HepG2 (cell line): ENCODE measurements around the gene NCOR2. TPM values are rescaled to one million over a fixed set of nuclear protein-coding genes. Genes with fewer than 3 reads are reported as not detected.
A peak's percentile ranks its signal among the peaks of the same experiment; 100 is the strongest.

Source experiments
- FIP1L1 ChIP-seq: fragments of 200-400 bp; formaldehyde crosslinking; IDR thresholded peaks from 2 replicates; pipeline ENCODE4 v1.6.1; 2018; ENCODE audit warnings: low read depth, mild to moderate bottlenecking, low read length, moderate library complexity, borderline replicate concordance; ENCODE audit not compliant: insufficient read depth
- FOXK1 ChIP-seq: sonication (generic); formaldehyde crosslinking; IDR thresholded peaks from 2 replicates; pipeline ENCODE4 v1.4.0; 2020; ENCODE audit warnings: low read depth, missing genetic modification reagents, borderline replicate concordance
- NFRKB ChIP-seq: fragments of 450-650 bp; IDR thresholded peaks from 2 replicates; pipeline ENCODE4 v1.6.1; 2017
- NFYB ChIP-seq: sonication (generic); formaldehyde crosslinking; IDR thresholded peaks from 2 replicates; pipeline ENCODE4 v1.4.0; 2020; ENCODE audit warnings: missing genetic modification reagents
- PCBP1 ChIP-seq: fragments of 200-400 bp; formaldehyde crosslinking; IDR thresholded peaks from 2 replicates; pipeline ENCODE4 v1.6.1; 2017; ENCODE audit warnings: mild to moderate bottlenecking, low read depth, low read length, borderline replicate concordance
- RFXAP ChIP-seq: sonication (generic); formaldehyde crosslinking; IDR thresholded peaks from 2 replicates; pipeline ENCODE4 v1.4.0; 2020; ENCODE audit warnings: missing genetic modification reagents, borderline replicate concordance
- SMYD3 ChIP-seq: sonication (generic); formaldehyde crosslinking; IDR thresholded peaks from 2 replicates; pipeline ENCODE4 v1.8.1; 2023; ENCODE audit warnings: mild to moderate bottlenecking, missing genetic modification reagents
- ZBTB49 ChIP-seq: sonication (generic); formaldehyde crosslinking; IDR thresholded peaks from 2 replicates; pipeline ENCODE4 v1.4.0; 2020; ENCODE audit warnings: missing genetic modification reagents, borderline replicate concordance
- ZKSCAN8 ChIP-seq: IDR thresholded peaks from 2 replicates; pipeline ENCODE4 v1.6.1; 2016; ENCODE audit warnings: borderline replicate concordance, missing genetic modification reagents, missing compliant biosample characterization
- ZNF430 ChIP-seq: sonication (generic); formaldehyde crosslinking; IDR thresholded peaks from 2 replicates; pipeline ENCODE4 v1.9.0; 2021; ENCODE audit warnings: mild to moderate bottlenecking, missing genetic modification reagents
- ZNF615 ChIP-seq: sonication (generic); formaldehyde crosslinking; IDR thresholded peaks from 2 replicates; pipeline ENCODE4 v1.5.0; 2020; ENCODE audit warnings: mild to moderate bottlenecking, missing genetic modification reagents, borderline replicate concordance
- ZNF629 ChIP-seq: sonication (generic); formaldehyde crosslinking; conservative IDR thresholded peaks from 2 replicates; pipeline ENCODE4 v1.5.0; 2020; ENCODE audit warnings: missing genetic modification reagents
- ZNF713 ChIP-seq: sonication (generic); formaldehyde crosslinking; IDR thresholded peaks from 2 replicates; pipeline ENCODE4 v1.4.0; 2020; ENCODE audit warnings: mild to moderate bottlenecking, missing genetic modification reagents
- ZZZ3 ChIP-seq: sonication (generic); formaldehyde crosslinking; IDR thresholded peaks from 2 replicates; pipeline ENCODE4 v1.4.0; 2020; ENCODE audit warnings: missing genetic modification reagents, mild to moderate bottlenecking, borderline replicate concordance
- polyA plus RNA-seq, 8 experiments: library from polyadenylated mRNA; depleted of rRNA in 3 of 8; stranded (reverse) in 7 of 8; unstranded in 1 of 8; fragments of >200 nt; fragmentation: Illumina TruSeq in 4 of 8; extraction: Trizol in 4 of 8; gene quantifications; 2 replicates each; pipeline versions ENCODE4 v1.2.1 to v1.2.3, GENCODE V29; 2011 to 2016; ENCODE audit warnings: low read depth in 4 of 8, missing spikeins in 1 of 8, mixed read lengths in 1 of 8; ENCODE audit not compliant: insufficient read depth in 1 of 8
- total RNA-seq, 5 experiments: library from RNA; depleted of rRNA; stranded (reverse); fragments of >200 nt; fragmentation: Illumina TruSeq; extraction: Trizol; gene quantifications; 2 replicates each; pipeline ENCODE4 v1.2.3, GENCODE V29; 2016; ENCODE audit warnings: low read depth in 1 of 5
- TF ChIP-seq, protein P1 (sequence below): sonication (generic); formaldehyde crosslinking; IDR thresholded peaks from 2 replicates; pipeline ENCODE4 v1.4.0; 2020; ENCODE audit warnings: missing genetic modification reagents
- TF ChIP-seq, protein P2 (sequence below): IDR thresholded peaks from 2 replicates; pipeline ENCODE4 v1.6.1; 2016

The NCOR2 gene
- total and polyA plus RNA-seq, 2 of the 13 experiments (the other 11 are each of a cell fraction or from before 2014, with no cell fraction given): 4.5 to 5.7 TPM

GRCh38 chr12:124518051-124518932, 49.1 kb downstream of the NCOR2 start (continued):
- TF ChIP-seq, protein P1, sequence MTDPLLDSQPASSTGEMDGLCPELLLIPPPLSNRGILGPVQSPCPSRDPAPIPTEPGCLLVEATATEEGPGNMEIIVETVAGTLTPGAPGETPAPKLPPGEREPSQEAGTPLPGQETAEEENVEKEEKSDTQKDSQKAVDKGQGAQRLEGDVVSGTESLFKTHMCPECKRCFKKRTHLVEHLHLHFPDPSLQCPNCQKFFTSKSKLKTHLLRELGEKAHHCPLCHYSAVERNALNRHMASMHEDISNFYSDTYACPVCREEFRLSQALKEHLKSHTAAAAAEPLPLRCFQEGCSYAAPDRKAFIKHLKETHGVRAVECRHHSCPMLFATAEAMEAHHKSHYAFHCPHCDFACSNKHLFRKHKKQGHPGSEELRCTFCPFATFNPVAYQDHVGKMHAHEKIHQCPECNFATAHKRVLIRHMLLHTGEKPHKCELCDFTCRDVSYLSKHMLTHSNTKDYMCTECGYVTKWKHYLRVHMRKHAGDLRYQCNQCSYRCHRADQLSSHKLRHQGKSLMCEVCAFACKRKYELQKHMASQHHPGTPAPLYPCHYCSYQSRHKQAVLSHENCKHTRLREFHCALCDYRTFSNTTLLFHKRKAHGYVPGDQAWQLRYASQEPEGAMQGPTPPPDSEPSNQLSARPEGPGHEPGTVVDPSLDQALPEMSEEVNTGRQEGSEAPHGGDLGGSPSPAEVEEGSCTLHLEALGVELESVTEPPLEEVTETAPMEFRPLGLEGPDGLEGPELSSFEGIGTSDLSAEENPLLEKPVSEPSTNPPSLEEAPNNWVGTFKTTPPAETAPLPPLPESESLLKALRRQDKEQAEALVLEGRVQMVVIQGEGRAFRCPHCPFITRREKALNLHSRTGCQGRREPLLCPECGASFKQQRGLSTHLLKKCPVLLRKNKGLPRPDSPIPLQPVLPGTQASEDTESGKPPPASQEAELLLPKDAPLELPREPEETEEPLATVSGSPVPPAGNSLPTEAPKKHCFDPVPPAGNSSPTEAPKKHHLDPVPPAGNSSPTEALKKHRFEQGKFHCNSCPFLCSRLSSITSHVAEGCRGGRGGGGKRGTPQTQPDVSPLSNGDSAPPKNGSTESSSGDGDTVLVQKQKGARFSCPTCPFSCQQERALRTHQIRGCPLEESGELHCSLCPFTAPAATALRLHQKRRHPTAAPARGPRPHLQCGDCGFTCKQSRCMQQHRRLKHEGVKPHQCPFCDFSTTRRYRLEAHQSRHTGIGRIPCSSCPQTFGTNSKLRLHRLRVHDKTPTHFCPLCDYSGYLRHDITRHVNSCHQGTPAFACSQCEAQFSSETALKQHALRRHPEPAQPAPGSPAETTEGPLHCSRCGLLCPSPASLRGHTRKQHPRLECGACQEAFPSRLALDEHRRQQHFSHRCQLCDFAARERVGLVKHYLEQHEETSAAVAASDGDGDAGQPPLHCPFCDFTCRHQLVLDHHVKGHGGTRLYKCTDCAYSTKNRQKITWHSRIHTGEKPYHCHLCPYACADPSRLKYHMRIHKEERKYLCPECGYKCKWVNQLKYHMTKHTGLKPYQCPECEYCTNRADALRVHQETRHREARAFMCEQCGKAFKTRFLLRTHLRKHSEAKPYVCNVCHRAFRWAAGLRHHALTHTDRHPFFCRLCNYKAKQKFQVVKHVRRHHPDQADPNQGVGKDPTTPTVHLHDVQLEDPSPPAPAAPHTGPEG: peak; percentile 36; the same call in 1 of the 2 replicates
- TF ChIP-seq SMYD3 (CRISPR knock-in tag) (peak; percentile 53; the same call in 1 of the 2 replicates), ZNF430 (peak; percentile 65), FIP1L1 (0 out of 2 replicates have a peak, but pooled peaks have one; percentile 57), ZZZ3 (CRISPR knock-in tag) (peak; percentile 94; the same call in 1 of the 2 replicates), ZNF615 (CRISPR knock-in tag) (peak; percentile 82; the same call in 1 of the 2 replicates), PCBP1 (no peak), ZNF629 (0 out of 2 replicates have a peak, but pooled peaks have one; percentile 20), NFRKB (no peak), RFXAP (CRISPR knock-in tag) (peak; percentile 50; the same call in 1 of the 2 replicates), ZBTB49 (CRISPR knock-in tag) (no peak), NFYB (CRISPR knock-in tag) (no peak), FOXK1 (CRISPR knock-in tag) (peak; percentile 82; the same call in 1 of the 2 replicates), ZNF713 (CRISPR knock-in tag) (no peak), ZKSCAN8 (no peak)
- TF ChIP-seq, protein P2, sequence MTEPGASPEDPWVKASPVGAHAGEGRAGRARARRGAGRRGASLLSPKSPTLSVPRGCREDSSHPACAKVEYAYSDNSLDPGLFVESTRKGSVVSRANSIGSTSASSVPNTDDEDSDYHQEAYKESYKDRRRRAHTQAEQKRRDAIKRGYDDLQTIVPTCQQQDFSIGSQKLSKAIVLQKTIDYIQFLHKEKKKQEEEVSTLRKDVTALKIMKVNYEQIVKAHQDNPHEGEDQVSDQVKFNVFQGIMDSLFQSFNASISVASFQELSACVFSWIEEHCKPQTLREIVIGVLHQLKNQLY (CRISPR knock-in tag): no peak
